PC-9 (cell line): ENCODE measurements around the gene CCDC63. TPM values are rescaled to one million over a fixed set of nuclear protein-coding genes. Genes with fewer than 3 reads are reported as not detected.

Experiments
- BruUV-seq: library from RNA; stranded (reverse); fragments of 400-500 nt; replicated peaks from 2 replicates; lab custom pipeline; 2021; lab: Mats Ljungman, UMichigan
- CTCF ChIA-PET: fragments of 300-600 bp; sonication (Branson Sonifier 250); formaldehyde crosslinking; loops from one replicate; lab custom pipeline; 2022; ENCODE audit warnings: antibody characterized with exemption; lab: Charles Lee
- POLR2A ChIA-PET: fragments of 300-600 bp; sonication (Branson Sonifier 250); formaldehyde crosslinking; loops from one replicate; lab custom pipeline; 2022; ENCODE audit warnings: antibody characterized with exemption; ENCODE audit not compliant: unreplicated experiment; lab: Charles Lee
- DNase-seq, 2 experiments: peaks; one replicate each; pipeline versions ENCODE4 v3.0.0 to v3.0.0-alpha.2; 2015 to 2022; ENCODE audit warnings: mixed read lengths in 1 of 2
- H2AFZ ChIP-seq: fragments of 200-600 bp; sonication (generic); 2 replicates; pipeline ENCODE4 v1.8.1; 2017; ENCODE audit warnings: antibody characterized with exemption
- H3F3A ChIP-seq: fragments of 200-600 bp; sonication (generic); 2 replicates; pipeline ENCODE4 v1.8.1; 2017; ENCODE audit warnings: antibody characterized with exemption, mild to moderate bottlenecking, low read depth; ENCODE audit not compliant: insufficient read depth
- H3K27ac ChIP-seq: fragments of 200-600 bp; sonication (generic); 2 replicates; pipeline ENCODE4 v1.6.1; 2016; ENCODE audit warnings: mixed run types
- H3K27me3 ChIP-seq: fragments of 200-600 bp; sonication (generic); 2 replicates; pipeline ENCODE4 v1.6.1; 2016; ENCODE audit warnings: low read depth, mixed run types; ENCODE audit not compliant: insufficient read depth
- H3K36me3 ChIP-seq: fragments of 200-600 bp; sonication (generic); 2 replicates; pipeline ENCODE4 v1.6.1; 2016; ENCODE audit warnings: low read depth, mixed run types
- H3K4me1 ChIP-seq: fragments of 200-600 bp; sonication (generic); replicated peaks from 2 replicates; pipeline ENCODE4 v1.6.1; 2016; ENCODE audit warnings: mixed run types; ENCODE audit not compliant: insufficient read depth
- H3K4me2 ChIP-seq: fragments of 200-600 bp; sonication (generic); 2 replicates; pipeline ENCODE4 v1.6.1; 2017; ENCODE audit warnings: mixed run types
- H3K4me3 ChIP-seq: fragments of 200-600 bp; sonication (generic); 2 replicates; pipeline ENCODE4 v1.6.1; 2016; ENCODE audit warnings: mixed run types
- H3K79me2 ChIP-seq: fragments of 200-600 bp; sonication (generic); 2 replicates; pipeline ENCODE4 v1.6.1; 2017; ENCODE audit warnings: low read depth, mixed run types
- H3K9me2 ChIP-seq: fragments of 200-600 bp; sonication (generic); 2 replicates; pipeline ENCODE4 v1.8.1; 2017; ENCODE audit warnings: mild to moderate bottlenecking; ENCODE audit not compliant: insufficient read depth
- H3K9me3 ChIP-seq: fragments of 200-600 bp; sonication (generic); 2 replicates; pipeline ENCODE4 v1.8.1; 2016; ENCODE audit warnings: low read depth; ENCODE audit not compliant: insufficient read depth
- H4K20me1 ChIP-seq: fragments of 200-600 bp; sonication (generic); 2 replicates; pipeline ENCODE4 v1.8.1; 2017; ENCODE audit not compliant: insufficient read depth
- CTCF ChIP-seq: fragments of 200-600 bp; sonication (generic); conservative IDR thresholded peaks from 2 replicates; pipeline ENCODE4 v1.6.1; 2017; ENCODE audit warnings: mixed run types, antibody characterized with exemption, mild to moderate bottlenecking, moderate library complexity
- EZH2 ChIP-seq: fragments of 200-600 bp; sonication (generic); IDR thresholded peaks from 2 replicates; pipeline ENCODE4 v1.8.0; 2017; ENCODE audit warnings: antibody characterized with exemption, low read depth
- intact Hi-C: fragments of 100-400 bp; cut with micrococcal nuclease; formaldehyde crosslinking; loops from one replicate; pipeline ENCODE4 v1.10.0; 2022; ENCODE audit not compliant: unreplicated experiment
- total RNA-seq: library from RNA; stranded (reverse); gene quantifications from 2 replicates; pipeline ENCODE4 v1.2.3, GENCODE V29; 2021

Gene CCDC63
- total RNA-seq, 1 experiment from 2014 or later, result not detected

DNA sequence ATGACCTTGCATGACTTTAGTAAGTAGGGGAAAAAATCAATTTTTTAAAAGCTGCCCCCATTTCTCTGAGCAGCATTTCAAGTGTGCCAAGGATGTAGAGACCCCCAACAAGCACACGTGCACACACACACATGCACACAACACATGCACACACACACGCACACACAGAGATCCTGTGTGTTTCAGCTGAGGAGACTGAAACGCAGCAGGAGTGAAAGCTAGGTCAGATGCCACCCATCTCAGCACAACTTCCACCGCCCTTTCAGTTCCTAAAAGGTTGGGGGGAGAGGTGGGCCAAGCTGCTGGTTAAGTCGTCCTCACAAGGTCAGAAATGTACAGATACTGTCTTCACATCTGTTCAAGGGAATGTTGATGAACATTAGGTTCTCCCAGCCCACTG, 59.7 kb downstream of the CCDC63 start:
- ChIA-PET POLR2A (no interaction called here), CTCF (no interaction called here)
- Histone ChIP-seq H2AFZ (no peak overlapping the region), H4K20me1 (no peaks in the 10 kb centered on the region), H3K79me2 (no peaks in the 10 kb centered on the region), H3K27me3 (no peaks in the 10 kb centered on the region), H3K4me2 (no peak overlapping the region; the same call in 1 of the 2 replicates), H3F3A (no peaks in the 10 kb centered on the region), H3K4me1 (no peaks in the 10 kb centered on the region), H3K36me3 (no peaks in the 10 kb centered on the region), H3K4me3 (no peak overlapping the region), H3K27ac (no peak overlapping the region), H3K9me2 (no peaks in the 10 kb centered on the region), H3K9me3 (no peaks in the 10 kb centered on the region)
- no peak for DNase-seq
- intact Hi-C loops, result no loop called here
- TF ChIP-seq EZH2, result no peak
- no peak for TF ChIP-seq CTCF
- BruUV-seq, result no TSS peak

- no TSS peak for BruUV-seq
- Histone ChIP-seq H3K4me1 (no peaks in the 10 kb centered on the region), H2AFZ (no peak overlapping the region), H3K79me2 (no peaks in the 10 kb centered on the region), H3K27me3 (no peaks in the 10 kb centered on the region), H3K4me3 (no peak overlapping the region), H4K20me1 (no peaks in the 10 kb centered on the region), H3K4me2 (no peak overlapping the region), H3K9me3 (no peaks in the 10 kb centered on the region), H3K36me3 (no peaks in the 10 kb centered on the region), H3K27ac (no peak overlapping the region), H3K9me2 (no peaks in the 10 kb centered on the region), H3F3A (no peaks in the 10 kb centered on the region)
- TF ChIP-seq EZH2, result no peak
- no peak for TF ChIP-seq CTCF
- intact Hi-C loops, result no loop called here
- POLR2A ChIA-PET, result no interaction called here
- DNase-seq, result no peak
- CTCF ChIA-PET, result no interaction called here
These were observed 60.2 kb downstream of the CCDC63 start for GRCh38 chr12:110906985-110907384.

- H3K27ac ChIP-seq, result no peak overlapping the region
- H3K27me3 ChIP-seq, result no peaks in the 10 kb centered on the region
- no peaks in the 10 kb centered on the region for H3K79me2 ChIP-seq
- CTCF ChIA-PET, result no interaction called here
- no peak overlapping the region for H2AFZ ChIP-seq
- intact Hi-C loops, result no loop called here
- TF ChIP-seq CTCF (no peak), EZH2 (no peak)
- H3K4me1 ChIP-seq, result no peaks in the 10 kb centered on the region
- no peak overlapping the region for H3K4me3 ChIP-seq
- no peak overlapping the region for H3K4me2 ChIP-seq
- POLR2A ChIA-PET, result no interaction called here
- BruUV-seq, result no TSS peak
- H3K9me2 ChIP-seq, result no peaks in the 10 kb centered on the region
- no peaks in the 10 kb centered on the region for H3K9me3 ChIP-seq
- no peak for DNase-seq
- H3F3A ChIP-seq, result no peaks in the 10 kb centered on the region
- H3K36me3 ChIP-seq, result no peaks in the 10 kb centered on the region
- no peaks in the 10 kb centered on the region for H4K20me1 ChIP-seq
These were observed 60.8 kb downstream of the CCDC63 start for GRCh38 chr12:110907583-110907982.
